SIG-M5 (cell line): ENCODE measurements around the gene EPHA8.

Experiments used
- DNase-seq: peaks from one replicate; lab custom pipeline; 2025; lab: John Stamatoyannopoulos, UW

EPHA8 gene

DNA sequence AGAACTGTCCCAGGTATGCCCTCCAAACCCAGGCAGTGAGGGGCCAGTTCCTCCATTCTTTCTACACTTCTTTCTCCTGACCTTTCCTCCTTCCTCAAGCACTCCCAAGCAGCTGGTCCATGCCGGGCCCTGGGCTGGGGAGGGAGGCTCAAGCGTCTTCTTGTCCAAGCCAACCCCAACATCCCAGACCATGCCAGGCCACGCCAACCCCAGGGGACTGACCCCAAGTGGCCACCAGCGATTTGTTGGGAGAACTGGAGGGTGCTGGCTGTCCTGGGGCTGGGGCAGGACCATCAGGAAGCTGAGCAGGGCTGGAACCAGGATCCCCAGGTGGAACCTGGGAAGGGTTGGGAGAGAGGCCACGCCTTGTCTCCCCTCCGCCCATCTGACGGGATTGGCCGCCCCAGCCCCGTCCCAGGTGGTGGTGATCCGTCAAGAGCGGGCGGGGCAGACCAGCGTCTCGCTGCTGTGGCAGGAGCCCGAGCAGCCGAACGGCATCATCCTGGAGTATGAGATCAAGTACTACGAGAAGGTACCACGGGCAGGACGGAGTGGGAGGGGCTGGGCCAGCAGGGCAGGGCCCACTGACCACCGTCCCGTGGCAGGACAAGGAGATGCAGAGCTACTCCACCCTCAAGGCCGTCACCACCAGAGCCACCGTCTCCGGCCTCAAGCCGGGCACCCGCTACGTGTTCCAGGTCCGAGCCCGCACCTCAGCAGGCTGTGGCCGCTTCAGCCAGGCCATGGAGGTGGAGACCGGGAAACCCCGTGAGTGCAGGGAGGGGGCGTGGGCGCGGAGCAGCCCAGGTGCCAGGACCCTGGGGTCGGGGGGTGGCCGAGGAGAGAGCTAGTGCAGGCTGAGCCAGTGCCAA lies 29.9 kb downstream of the EPHA8 start:
- DNase-seq = no peak

DNA sequence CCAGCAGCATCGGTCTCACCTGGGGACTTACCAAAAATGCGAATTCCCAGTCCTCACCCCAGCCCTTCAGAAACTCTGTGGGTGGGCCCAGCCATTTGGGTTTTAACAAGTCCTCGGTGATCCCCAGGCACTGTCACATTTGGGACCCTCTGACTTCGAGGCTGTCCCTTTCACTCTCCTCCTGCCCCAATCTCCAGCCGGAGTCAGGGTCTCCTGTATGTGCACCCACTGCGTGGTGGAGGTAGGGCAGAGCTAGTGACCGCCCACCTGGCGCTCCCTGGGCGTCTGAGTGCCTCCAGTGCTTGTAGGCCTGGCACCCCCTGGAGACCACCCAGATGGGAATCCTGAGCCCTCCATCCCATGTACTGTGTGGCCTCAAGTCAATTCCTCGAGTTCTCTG lies 31.1 kb downstream of the EPHA8 start:
- no peak for DNase-seq

DNA sequence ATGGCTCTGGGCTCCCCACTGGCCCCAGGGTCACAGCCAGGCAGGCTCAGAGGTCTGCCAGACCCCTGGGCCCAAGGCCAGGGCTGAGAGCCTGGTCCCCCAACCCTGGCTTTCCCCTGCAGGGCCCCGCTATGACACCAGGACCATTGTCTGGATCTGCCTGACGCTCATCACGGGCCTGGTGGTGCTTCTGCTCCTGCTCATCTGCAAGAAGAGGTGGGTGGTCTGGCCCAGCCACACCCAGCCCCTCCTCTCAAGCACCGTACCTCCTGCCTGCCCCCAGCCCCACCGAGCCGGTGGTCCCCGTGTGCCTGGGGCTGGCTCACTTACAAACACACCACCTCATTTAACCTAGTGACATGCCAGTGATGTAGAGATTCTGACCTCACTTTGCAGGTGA lies 31.8 kb downstream of the EPHA8 start:
- DNase-seq = no peak

DNA sequence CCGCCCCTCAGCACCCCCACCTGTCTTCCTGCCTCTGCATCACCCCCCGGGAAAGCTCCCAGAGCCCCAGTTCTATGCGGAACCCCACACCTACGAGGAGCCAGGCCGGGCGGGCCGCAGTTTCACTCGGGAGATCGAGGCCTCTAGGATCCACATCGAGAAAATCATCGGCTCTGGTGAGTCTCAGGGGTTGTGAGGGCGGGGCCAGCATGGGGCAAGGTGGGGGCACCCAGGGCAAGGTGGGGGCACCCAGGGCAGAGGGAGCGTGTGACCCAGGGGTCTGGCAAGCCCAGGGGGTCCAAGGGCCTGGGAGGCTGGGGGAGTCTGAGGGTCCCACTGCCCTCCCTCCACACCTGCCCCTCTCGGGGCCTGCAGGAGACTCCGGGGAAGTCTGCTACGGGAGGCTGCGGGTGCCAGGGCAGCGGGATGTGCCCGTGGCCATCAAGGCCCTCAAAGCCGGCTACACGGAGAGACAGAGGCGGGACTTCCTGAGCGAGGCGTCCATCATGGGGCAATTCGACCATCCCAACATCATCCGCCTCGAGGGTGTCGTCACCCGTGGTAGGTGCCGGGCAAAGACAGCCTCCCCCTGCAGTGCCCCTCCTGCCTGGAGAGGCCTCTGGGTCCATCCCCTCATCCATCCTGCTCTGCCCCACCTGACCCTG lies 34.1 kb downstream of the EPHA8 start:
- DNase-seq = no peak

DNA sequence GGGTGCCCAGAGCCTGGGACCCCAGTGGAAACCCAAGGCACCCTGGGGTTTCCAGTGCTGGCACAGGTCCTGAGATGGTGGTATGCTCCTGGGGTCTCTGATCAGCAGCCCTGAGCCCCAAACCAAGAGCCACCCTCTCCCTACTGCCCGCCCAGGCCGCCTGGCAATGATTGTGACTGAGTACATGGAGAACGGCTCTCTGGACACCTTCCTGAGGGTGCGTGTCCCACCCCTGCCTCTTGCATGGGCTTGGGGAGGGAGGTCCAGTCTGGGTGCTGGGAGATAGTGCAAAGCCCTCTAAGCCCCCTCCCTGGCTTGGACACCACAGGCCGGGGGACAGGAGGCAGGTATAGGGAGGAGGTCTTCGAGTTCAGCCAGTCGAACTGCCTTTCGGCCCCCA lies 34.7 kb downstream of the EPHA8 start:
- no peak for DNase-seq

DNA sequence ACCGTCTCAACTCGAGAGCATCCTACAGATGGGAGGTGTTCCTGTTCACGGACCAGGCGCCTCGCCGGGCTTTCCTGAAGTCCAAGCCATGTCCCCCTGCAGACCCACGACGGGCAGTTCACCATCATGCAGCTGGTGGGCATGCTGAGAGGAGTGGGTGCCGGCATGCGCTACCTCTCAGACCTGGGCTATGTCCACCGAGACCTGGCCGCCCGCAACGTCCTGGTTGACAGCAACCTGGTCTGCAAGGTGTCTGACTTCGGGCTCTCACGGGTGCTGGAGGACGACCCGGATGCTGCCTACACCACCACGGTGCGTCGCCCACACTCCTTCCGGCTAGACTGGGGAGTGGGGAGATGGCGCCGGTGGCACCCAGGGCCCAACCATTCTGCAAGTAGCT lies 35.4 kb downstream of the EPHA8 start:
- no peak for DNase-seq

DNA sequence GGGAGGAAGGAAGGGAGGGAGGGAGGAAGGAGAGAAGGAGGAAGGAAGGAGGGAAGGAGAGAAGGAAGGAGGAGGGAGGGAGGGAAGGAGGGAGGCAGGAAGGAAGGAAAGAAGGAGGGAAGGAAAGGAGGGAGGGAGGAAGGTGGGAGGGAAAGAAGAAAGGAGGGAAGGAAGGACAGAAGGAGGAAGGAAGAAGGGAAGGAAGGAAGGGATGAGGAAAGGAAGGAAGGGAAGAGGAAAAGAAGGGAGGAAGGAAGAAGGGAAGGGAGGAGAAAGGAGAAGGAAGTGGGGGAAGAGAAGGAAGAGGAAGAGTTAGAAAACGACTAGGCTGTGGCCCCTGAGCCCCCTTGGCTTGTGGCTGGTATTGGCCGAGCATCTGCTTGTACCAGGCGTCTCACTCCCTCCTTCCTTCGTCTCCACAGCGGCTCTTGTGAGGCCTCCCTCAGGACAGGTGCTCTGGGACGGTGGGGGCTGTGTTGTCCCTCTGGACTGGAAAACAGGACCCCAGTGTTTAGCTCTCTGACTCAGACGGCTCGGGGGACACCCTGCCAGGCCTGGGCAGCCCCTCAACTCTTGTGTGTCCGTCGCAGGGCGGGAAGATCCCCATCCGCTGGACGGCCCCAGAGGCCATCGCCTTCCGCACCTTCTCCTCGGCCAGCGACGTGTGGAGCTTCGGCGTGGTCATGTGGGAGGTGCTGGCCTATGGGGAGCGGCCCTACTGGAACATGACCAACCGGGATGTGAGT lies 37.0 kb downstream of the EPHA8 start:
- no peak for DNase-seq

DNA sequence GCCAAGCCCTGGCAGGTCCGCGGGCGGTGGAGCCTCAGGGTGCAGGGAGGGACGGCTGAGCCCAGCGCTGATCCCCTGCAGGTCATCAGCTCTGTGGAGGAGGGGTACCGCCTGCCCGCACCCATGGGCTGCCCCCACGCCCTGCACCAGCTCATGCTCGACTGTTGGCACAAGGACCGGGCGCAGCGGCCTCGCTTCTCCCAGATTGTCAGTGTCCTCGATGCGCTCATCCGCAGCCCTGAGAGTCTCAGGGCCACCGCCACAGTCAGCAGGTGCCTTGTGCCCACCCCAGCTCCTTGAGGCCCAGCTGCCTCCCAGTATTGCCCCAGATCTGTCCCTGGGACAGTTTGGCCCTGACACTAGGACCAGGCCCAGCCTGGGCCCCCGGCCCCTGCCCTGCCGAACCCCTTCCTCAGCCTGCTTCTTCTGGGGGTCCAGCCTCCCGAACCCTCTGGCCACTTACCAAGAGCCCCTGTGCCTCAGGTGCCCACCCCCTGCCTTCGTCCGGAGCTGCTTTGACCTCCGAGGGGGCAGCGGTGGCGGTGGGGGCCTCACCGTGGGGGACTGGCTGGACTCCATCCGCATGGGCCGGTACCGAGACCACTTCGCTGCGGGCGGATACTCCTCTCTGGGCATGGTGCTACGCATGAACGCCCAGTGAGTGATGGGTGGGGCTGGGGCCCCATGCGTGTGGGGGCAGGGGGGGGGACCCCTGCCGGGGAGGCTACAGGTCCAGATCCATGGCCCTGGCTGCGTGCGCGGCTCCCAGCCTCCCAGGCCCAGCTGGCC lies 37.7 kb downstream of the EPHA8 start:
- no peak for DNase-seq

DNA sequence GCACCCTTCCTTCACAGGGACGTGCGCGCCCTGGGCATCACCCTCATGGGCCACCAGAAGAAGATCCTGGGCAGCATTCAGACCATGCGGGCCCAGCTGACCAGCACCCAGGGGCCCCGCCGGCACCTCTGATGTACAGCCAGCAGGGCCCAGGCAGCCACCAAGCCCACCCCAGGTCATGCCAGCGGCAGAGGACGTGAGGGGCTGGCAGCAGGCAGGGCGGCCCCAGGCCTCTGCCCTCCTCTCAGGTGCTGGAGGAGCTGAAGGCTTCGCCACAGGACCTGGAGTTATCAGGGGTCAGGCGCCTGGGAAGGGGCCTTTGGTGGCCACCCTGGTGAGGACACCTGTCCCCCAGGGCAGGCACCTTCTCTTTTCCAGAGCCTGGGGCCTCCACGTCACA lies 38.3 kb downstream of the EPHA8 start:
- DNase-seq = no peak

DNA sequence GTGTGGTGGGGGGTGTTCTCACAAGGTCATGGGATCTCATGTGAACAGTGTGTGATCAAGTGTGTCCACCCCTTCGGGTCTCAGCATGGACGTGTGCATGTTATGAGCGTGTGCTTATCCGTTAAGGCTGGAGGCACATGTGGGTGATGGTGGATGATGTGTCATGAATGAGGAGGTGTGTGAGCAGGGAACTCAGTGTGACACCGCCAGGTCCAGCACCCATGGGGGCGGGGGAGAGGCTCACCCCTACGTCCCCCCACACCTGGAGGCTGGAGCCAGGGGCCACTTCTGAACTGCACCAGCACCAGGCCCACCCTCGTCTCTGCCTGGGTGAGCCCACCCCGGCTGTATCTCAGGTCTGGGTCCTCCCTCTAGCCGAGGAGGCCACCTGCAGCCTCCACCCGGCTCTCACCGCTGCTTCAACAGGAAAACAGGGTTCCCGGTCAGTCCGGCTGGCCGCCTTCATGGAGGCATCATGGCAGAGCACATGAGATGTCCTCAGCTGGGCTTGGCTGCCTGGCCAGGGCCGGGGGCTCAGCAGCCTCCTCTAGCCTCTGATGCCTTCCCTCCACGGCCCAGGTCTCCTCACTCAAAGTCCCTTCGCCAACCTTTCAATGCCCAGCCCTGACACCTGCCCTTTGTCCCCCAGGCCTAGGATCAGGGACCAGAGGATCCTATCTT lies 38.9 kb downstream of the EPHA8 start:
- no peak for DNase-seq

DNA sequence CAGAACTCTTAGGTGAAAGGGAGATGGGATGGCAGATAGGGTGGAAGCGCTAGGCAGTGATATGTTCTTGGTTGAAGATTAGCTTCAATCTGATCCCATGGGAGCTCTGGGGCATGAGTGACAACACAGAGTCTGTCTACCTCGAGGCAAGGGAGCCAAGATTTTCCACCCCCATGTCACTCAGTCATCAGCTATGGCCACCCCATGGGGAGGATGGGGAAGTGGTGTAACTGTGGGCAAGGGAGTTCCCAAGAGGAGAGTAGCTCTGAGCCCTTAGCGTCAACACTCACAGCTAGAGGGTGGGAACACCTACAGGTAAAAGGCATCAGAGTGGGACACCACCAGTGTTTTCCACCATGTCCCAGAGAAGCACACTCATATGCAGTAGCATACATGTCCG lies 42.9 kb downstream of the EPHA8 start:
- DNase-seq = no peak

DNA sequence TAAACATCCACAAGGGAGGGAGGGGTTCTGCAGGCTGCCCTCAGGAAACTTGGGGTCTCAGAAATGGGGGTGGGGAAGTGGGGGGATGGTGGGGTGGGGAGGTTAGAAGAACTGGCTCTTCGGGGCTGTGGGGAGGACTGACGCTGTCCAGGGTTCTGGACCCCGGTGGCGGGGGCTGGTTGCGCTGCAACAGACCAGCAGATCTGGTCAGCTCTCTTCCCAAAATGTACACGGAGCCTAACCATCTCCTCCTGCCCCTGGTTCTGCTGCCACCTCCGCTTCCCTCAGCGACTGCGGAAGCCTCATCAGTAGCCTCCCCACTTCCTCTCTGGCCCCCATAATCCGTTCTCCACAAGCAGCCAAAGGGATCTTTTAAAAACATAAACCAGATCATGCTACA lies 43.9 kb downstream of the EPHA8 start:
- DNase-seq = no peak

DNA sequence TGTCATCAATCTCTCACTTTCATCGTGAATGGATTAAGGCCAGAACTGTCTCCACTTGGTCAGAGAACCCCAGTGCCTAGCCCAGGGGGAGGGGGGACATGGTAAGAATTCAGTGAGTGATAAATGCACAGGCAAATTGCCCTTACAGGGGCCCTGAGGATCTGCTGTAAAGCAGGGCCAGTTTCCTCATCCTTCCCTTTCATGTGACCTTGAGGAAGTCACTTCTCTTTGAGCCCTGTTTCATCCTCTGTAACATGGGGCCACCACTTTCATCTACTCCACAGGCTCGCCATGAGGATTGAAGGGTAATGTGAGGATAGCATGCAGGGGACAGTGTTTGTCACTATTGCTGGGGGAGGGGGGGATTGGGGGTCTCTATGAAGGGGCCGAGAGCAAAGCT lies 45.1 kb downstream of the EPHA8 start:
- DNase-seq = no peak

DNA sequence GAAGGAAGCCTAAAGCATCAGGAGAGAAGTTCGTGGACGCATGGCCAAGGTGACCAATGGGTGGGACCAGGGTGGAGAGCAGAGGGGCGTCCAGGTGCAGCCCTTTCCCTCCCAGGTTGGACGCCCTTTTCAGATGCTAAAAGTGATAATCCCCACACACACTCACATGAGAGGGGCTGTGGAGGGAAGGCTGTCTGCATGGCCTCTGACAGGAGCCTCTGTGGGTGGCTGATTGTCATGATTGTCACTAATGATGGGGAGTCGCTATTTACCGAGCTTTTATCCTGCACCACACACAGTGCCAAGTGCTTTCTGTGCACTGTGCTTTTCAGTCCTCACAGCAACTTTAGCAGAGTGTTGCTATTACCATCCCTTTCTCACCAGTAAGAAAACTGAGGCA lies 46.0 kb downstream of the EPHA8 start:
- DNase-seq = no peak

DNA sequence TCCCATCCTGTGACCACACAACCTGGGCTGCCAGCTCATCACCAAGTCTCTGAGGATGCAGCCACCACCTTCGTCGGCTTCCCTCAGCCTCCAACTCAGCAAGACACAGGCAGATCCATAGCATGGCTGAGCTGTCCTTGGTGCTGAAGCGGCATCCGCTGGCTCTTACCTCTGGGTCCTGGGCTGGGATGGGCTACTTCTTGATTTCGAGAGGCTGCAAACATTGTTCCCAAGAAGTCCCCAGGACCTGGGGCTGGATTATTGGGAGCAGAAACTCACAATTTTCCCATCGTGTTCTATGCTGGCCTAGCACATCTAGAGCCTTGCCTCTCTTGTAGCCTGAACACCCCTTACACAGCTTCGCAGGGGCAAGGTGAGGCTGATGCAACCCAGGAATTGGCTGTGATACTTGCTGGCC lies 48.2 kb downstream of the EPHA8 start:
- no peak for DNase-seq

DNA sequence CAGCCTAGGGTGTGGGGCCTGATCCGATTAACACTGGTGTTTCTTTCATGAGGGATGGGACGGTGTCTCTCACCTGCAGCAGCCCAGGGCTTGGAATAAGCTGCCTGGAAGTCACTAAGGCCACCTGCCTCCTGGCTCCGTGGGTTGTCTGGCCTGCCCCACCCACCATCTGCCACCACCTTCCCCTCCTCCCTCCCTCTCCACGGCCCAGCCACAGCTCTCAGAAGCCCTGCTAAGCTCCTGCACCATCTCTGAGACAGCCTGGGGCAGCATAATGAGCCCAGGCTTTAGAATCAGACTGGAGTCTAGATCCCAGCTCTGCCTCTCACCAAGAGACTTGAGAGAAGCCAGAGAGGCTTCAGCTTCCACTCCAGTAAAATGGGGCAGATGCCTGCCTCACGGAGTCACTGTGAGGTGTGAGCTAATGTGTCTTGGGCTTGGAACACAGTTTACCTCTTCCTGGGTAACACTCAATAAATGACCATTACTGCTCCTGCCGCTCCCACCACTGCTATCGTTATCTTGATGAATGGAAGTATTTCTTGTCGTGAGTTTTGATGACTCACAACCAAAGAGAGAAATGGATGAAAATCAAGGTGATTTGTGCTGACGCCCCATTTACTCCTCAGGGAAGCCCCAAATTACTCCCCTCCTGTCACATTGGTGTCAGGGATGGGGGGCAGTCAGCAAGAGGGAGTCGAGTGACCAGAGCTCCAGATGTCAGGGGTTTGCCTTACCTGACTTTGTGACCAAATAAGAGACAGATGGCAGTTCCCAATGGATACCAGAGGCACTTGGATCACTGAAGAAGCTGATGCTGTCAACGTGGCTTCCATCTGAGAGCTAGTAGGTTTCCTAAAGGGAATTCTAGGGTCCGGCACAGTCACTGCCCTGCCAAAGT lies 49.6 kb downstream of the EPHA8 start:
- DNase-seq = no peak

DNA sequence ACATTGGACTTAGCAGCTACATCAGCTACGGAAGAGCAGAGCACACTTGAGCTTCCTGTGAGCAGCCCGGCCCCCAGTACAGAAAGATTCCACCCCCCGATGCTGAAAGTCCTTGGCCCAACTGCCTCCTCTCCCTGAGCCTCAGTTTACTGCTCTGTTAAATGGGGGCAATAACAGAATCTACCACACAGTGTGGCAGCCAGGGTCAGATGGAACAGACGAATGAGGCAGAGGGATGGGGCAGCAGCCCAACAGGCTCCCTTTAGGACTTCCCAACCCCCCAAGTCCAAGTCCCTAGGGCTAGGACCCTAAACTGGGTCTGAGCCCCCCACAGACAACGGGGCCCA lies 50.3 kb downstream of the EPHA8 start:
- no peak for DNase-seq

DNA sequence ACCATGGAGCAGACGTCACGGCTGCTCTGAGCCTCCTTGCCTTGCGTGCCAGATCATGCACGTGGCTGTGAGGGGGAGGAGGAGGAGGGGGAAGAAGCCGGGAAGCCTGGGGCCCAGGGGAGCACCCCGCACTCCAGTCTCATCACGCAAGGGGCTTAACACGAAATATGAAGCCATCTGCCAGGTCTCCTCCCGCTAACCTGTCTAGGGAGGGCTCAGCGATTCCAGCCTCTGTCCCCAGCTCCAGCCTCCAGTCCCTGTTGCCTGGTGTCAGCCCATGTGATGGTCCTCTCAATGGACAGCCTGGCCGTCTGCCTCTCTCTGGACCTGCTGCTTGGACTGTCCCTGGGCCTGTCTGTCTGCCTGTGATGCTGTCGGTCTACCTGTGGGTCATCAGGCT lies 50.7 kb downstream of the EPHA8 start:
- no peak for DNase-seq

DNA sequence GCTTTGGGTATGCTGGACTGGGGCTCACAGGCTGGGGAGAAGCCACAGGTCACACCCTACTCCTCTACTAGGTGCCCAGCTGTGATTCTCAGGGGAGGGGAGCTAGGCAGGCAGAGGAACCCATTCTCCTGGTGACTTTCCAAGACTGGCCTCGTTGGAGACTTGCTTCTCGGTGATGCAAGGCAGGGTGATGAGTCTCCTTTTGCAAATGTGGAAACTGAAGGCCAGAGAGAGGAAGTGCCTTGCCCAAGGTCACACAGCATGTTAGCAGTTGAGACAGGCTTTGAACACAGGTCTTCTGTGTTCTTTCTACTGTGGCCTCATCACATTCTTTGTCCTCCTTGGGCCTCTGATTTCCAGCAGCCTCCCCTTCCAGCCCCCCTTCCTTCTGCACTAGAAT lies 52.6 kb downstream of the EPHA8 start:
- DNase-seq = no peak

DNA sequence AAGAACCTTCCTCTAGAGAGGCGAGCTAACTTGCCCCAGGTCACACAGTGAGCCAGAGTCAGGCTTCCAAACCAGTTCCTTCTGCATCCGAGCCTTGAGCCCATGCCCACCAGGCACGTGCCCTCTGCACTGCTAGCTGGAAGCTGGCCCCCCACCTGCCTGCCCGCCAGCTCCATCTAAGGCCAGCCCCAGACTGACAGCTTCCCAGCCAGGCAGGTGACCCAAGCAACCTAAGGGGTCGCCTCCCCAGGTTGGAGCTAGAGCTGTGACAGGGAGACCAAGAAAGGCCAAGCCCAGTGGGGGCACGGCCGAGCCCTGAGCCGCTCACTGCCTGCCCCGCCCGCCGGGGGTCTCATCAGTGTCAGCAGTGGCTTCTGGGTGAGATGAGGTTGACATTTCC lies 53.3 kb downstream of the EPHA8 start:
- DNase-seq = no peak

DNA sequence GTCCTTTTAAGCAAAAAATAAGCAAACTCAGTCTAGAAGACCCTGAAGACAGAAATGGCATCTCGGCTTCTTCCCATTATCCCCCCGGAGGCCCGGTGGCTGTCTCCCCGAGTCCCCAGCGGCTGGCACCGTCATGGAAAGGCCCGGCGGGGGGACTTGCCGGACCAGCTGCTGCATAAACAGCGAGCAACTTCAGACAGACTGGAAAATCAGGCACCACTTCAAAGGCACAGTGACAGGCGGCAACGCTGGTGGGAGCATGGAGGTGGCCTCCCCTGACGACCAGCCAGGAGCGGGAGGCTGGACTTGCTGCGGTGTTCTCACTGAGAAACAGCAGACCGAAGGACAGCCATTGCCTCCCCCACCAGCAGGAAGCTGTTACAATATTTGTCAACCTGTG lies 54.8 kb downstream of the EPHA8 start:
- DNase-seq = no peak
